Prostate gland (tissue), 2 donors: ENCODE data around the gene PTPA. TPM values are rescaled to one million over a fixed set of nuclear protein-coding genes. Genes with fewer than 3 reads are reported as not detected.

Source experiments
- DNase-seq: peaks from one replicate; pipeline ENCODE4 v3.0.0-alpha.2; 2019; ENCODE audit warnings: low spot score
- H3K27ac ChIP-seq, 2 donors: fragments of 200-600 bp; sonication (generic); 2 replicates each; pipeline ENCODE4 v1.5.1; 2017 to 2019
- H3K27me3 ChIP-seq: fragments of 200-600 bp; sonication (generic); replicated peaks from 2 replicates; pipeline ENCODE4 v1.5.1; 2019; ENCODE audit not compliant: insufficient read depth
- H3K36me3 ChIP-seq, 2 donors: fragments of 200-600 bp; sonication (generic); 1 replicate in 1 of 2; 2 replicates in 1 of 2; pipeline versions ENCODE4 v1.5.1 to v1.8.1; 2017 to 2019
- H3K4me1 ChIP-seq: fragments of 200-600 bp; sonication (generic); replicated peaks from 2 replicates; pipeline ENCODE4 v1.5.1; 2019
- H3K4me3 ChIP-seq, 2 donors: fragments of 200-600 bp; sonication (generic); 2 replicates each; pipeline ENCODE4 v1.5.1; 2017 to 2019
- H3K9me3 ChIP-seq: fragments of 200-600 bp; sonication (generic); 2 replicates; pipeline ENCODE4 v1.5.1; 2017
- CTCF ChIP-seq, 4 experiments: fragments of 200-600 bp in 2 of 4; fragments of 450-650 bp in 2 of 4; sonication (generic) in 2 of 4; IDR thresholded peaks; 1 replicate in 3 of 4; 2 replicates in 1 of 4; pipeline ENCODE4 v1.5.1; 2016 to 2019; ENCODE audit warnings: antibody characterized with exemption in 4 of 4, mild to moderate bottlenecking in 2 of 4, moderate library complexity in 2 of 4
- POLR2A ChIP-seq: fragments of 450-650 bp; IDR thresholded peaks from one replicate; pipeline ENCODE4 v1.6.1; 2016; ENCODE audit warnings: antibody characterized with exemption, mild to moderate bottlenecking
- POLR2AphosphoS5 ChIP-seq: sonication (generic); formaldehyde crosslinking; IDR thresholded peaks from one replicate; pipeline ENCODE4 v1.6.1; 2017; ENCODE audit warnings: antibody characterized with exemption
- WGBS: methylation state at CpG from one replicate; pipeline ENCODE4 v1.1.5; 2018; 5-methylcytosine and 5-hydroxymethylcytosine counted together
- intact Hi-C: fragments of 100-400 bp; cut with DNase I; formaldehyde crosslinking; loops from one replicate; pipeline ENCODE4 v1.14.2; 2022
- total RNA-seq, 2 donors: library from RNA; depleted of rRNA; stranded (reverse); fragments of >200 nt; gene quantifications; one replicate each; pipeline ENCODE4 v1.1.0, GENCODE V29; 2016

The PTPA gene
- total RNA-seq, 2 donors from 2014 or later, result 165 to 173 TPM

GRCh38 chr9:129154866-129155477 is 43.8 kb downstream of the PTPA start:
- Histone ChIP-seq H3K36me3 (no peaks in the 10 kb centered on the region), H3K4me1 (no peaks in the 10 kb centered on the region), H3K27ac (no peak overlapping the region), H3K4me3 (no peak overlapping the region), H3K27me3 (no peaks in the 10 kb centered on the region), H3K9me3 (no peaks in the 10 kb centered on the region)
- intact Hi-C loops, result no loop called here
- DNase-seq, result no peak
- no peak for TF ChIP-seq POLR2A
- TF ChIP-seq CTCF (IDR thresholded peaks at IDR 0.05), result no peak
- TF ChIP-seq POLR2AphosphoS5, result no peak
- WGBS, result 78% methylated on average over 16 of the region's 16 CpGs

- Histone ChIP-seq H3K27me3 (no peaks in the 10 kb centered on the region), H3K4me3 (no peak overlapping the region), H3K4me1 (no peaks in the 10 kb centered on the region), H3K27ac (no peak overlapping the region), H3K36me3 (no peaks in the 10 kb centered on the region), H3K9me3 (no peaks in the 10 kb centered on the region)
- TF ChIP-seq CTCF (IDR thresholded peaks at IDR 0.05) (no peak), POLR2AphosphoS5 (no peak), POLR2A (no peak)
- no peak for DNase-seq
- intact Hi-C loops, result no loop called here
- WGBS, result 81% methylated on average over 10 of the region's 10 CpGs
Measured at GRCh38 chr9:129156163-129156562, 44.9 kb downstream of the PTPA start.

DNA sequence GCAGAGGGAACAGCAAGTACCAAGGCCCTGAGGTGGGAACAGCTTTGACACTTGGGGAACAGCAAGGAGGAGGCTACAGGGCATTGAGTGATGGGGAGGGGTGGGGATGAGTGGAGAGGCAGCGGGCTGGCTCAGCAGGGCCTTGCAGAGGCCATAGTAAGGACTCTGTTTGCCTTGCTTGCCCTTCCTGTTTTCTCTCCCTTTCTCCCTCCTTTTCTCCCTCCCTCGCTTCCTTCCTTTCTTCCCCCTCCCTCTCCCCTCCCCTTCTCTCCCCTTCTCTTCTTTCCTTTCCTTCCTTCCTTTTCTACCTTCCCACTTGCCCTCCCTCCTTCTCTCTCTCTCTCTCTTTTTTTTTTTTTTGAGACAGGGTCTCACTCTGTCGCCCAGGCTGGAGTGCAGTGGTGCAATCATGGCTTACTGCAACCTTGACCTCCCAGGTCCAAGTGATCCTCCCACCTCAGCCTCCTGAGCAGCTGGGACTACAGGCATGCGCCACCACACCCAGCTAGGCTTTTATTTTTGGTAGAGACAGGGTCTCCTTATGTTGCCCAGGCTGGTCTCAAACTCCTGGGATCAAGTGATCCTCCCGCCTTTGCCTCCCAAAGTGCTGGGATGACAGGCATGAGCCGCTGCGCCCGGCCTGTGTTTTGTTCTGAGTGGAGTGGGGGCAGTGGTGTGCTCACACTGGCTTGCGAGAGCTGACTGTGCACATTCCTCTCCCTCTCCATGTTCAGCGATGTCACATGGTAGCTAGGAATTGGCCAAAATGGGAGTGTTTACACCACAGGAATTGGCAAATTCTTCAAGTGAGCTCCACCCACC is 49.7 kb downstream of the PTPA start:
- Histone ChIP-seq H3K27me3 (no peaks in the 10 kb centered on the region), H3K4me1 (peaks cover 3% of the 10 kb centered on the region), H3K9me3 (no peaks in the 10 kb centered on the region), H3K4me3 (no peak overlapping the region), H3K27ac (no peak overlapping the region), H3K36me3 (no peaks in the 10 kb centered on the region)
- intact Hi-C loops, result no loop called here
- 92% methylated on average over 10 of the region's 10 CpGs for WGBS
- DNase-seq, result no peak
- no peak for TF ChIP-seq CTCF (IDR thresholded peaks at IDR 0.05)
- TF ChIP-seq POLR2A, result no peak
- TF ChIP-seq POLR2AphosphoS5, result no peak

DNA sequence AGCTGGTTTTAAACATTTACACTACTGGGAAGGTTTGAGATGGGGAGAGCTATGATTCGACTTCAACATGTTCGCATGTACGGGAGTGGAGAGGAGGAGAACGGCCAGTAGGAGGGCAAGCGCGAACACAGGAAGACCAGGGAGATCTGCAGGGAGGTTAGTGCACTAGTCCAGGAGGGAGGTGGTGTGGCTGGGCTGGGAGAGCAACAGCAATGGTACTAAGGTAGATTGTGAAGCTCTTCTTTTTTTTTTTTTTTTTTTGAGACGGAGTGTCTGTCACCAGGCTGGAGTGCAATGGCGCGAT is 50.3 kb downstream of the PTPA start:
- no peaks in the 10 kb centered on the region for H3K9me3 ChIP-seq
- intact Hi-C loops, result no loop called here
- no peak overlapping the region for H3K4me3 ChIP-seq
- no peak for DNase-seq
- H3K27me3 ChIP-seq, result no peaks in the 10 kb centered on the region
- H3K4me1 ChIP-seq, result peaks cover 7% of the 10 kb centered on the region
- TF ChIP-seq CTCF (IDR thresholded peaks at IDR 0.05) (no peak), POLR2AphosphoS5 (no peak), POLR2A (no peak)
- H3K27ac ChIP-seq, result no peak overlapping the region
- 96% methylated on average over 9 of the region's 9 CpGs for WGBS
- H3K36me3 ChIP-seq, result no peaks in the 10 kb centered on the region
